ENCODE measurements around the gene MCRIP2.

- TF ChIP-seq CTCF (IDR thresholded peaks at IDR 0.05) (no peak), ESRRA (IDR thresholded peaks at IDR 0.05; ENCODE audit: borderline replicate concordance, low read length) (no peak), EP300 (IDR thresholded peaks at IDR 0.05) (no peak), CHD2 (IDR thresholded peaks at IDR 0.05; ENCODE audit: low read length, partially characterized antibody) (no peak), HMGXB4 (CRISPR knock-in tag; IDR thresholded peaks at IDR 0.05; ENCODE audit: borderline replicate concordance) (no peak), BCL3 (IDR thresholded peaks at IDR 0.05) (no peak), E2F6 (IDR thresholded peaks at IDR 0.05; ENCODE audit: borderline replicate concordance, low read depth) (no peak), REST (IDR thresholded peaks at IDR 0.05) (no peak), SMC3 (IDR thresholded peaks at IDR 0.05) (no peak), POLR2A (IDR thresholded peaks at IDR 0.05; ENCODE audit: low read length) (no peak), RAD21 (conservative IDR thresholded peaks at IDR 0.05 in 1 of 2, IDR thresholded peaks at IDR 0.05 in 1 of 2) (no peak), ZNF302 (CRISPR knock-in tag; IDR thresholded peaks at IDR 0.05) (no peak), JUN (IDR thresholded peaks at IDR 0.05) (no peak), NFE2L2 (conservative IDR thresholded peaks at IDR 0.05; ENCODE audit: low read length) (no peak)
These were observed 23.8 kb upstream of the MCRIP2 start for GRCh38 chr16:617855-618254.
